GM11168 (cell line): ENCODE measurements around the gene FHIT.

ENCODE experiments used
- in situ Hi-C: fragments of 300-500 bp; cut with MboI; formaldehyde crosslinking; loops from one replicate; pipeline ENCODE4 v1.12.0; 2022; ENCODE audit warnings: low sequenced_read_pairs; ENCODE audit not compliant: unreplicated experiment

The FHIT gene

DNA sequence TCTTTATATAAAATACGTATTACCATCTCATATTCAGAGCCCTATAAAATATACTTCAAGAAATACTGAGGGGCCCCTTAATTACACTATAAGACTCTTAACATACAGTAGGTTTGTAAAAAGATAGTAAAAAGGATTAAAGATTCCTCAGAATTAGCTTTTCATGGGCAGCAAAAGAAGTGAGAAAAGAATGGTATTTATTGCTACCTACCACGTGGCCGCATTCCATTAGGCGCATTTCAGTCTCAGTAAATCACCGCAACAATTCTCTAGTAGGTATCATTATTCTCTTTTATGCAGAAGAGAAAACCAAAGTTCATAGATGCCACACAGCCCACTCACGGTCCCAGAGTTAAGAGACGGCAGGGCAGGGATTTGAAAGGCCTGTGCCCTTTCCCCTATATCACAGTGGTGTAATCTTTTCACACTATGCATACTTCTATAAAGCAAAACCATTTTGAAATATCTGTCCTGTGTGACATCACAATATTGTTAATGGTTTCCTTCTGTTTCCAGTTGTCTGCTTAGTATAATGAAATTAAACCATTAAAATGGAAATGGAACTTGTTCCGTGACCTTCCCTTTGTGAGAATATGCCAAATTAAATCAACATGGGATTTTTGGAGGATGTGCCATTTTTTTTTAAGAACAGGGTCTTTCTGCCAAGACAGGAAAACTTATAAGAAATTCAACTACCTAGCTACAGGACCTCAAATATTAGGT lies 1072.2 kb downstream of the FHIT start:
- in situ Hi-C loops: no loop called here

DNA sequence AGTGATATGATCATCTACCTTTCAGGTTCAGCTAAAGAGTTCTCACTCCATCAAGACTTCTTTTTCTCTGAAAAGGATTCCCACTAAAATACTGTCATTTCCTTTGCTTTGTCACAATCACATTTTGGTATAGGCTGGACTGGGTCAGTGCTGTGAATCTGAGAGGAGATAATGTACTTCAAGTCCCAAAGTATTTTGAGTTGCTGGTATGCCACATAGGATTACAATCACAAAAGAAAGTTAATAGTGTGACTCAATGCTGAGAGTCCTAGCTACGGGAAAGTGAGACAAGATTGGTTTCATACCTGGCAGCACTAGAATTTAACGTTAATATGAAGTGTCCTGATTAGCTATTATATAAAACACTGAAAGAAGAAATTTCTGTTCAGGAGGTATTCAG lies 1073.5 kb downstream of the FHIT start:
- in situ Hi-C loops: no loop called here

DNA sequence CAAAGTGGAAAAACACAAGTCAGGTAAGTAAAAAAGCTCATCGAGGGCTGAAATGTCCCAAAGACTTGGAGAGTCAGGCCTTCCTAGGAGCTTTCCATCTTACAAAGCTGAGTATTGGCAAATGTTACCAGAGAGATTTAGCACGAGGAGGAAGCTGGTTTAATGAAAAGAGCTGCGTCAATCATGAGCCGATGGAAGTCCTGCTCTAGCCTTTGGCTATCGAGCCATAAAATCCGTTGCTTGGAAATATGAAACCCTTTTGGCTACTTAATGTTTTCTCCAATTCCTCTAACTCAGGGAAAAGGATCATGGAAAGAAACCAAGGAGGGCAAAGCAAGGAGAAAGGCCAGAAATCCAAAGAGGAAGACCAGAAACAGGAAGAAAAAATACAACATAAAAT lies 1074.6 kb downstream of the FHIT start:
- in situ Hi-C loops: no loop called here

DNA sequence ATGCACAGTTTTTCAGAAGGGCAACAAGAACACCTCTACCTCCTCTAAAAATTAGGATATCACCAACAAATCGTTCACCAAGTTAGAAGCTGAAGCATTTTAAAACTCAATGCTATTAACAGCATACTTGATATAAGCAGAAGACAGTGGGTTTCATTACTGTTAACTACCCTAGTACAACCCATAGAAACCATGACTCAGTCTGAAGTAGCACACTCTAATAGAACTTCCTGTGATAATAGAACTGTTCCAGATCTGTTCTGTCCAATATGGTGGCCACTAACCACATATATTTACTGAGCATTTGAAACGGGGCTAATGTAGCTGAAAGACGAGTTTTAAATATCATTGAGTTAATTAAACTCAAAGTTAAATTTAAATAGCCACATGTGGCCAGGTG lies 1075.6 kb downstream of the FHIT start:
- in situ Hi-C loops: no loop called here

DNA sequence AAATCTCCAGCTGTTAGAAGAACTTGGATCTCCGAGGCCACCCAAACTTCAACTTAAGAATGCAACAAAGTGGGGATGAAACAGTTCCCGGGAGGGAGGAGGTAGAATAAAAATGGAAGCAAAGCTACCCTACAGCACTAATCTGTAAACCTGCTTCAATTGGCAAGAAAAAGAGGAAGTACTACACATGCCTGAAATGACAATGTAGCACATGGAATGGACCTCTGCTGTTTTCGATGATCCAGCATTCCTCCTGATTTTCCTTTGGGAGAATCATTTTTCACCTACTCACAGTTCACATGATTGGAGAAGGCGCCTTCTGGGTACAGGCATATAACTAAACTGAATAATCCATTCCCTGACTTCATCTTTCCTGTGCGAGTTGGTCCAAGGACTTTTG lies 1081.5 kb downstream of the FHIT start:
- in situ Hi-C loops: no loop called here

DNA sequence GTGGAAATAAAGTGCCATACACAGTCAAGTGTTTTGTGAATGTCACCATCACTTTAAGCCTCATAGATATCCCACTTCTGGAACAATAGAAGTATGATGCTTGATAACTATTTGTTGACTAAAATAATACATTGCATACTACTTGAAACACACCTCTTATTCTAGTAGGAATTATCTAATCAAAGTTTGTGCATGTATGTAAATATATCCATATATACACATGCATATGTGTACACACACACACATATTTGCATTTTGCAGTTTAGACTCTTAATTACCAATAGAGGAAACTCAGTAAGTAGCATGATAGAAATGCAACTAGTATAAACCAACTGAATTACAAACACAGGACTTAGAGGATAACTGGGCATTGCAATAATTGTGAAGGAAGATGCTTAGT lies 1084.1 kb downstream of the FHIT start:
- in situ Hi-C loops: no loop called here

DNA sequence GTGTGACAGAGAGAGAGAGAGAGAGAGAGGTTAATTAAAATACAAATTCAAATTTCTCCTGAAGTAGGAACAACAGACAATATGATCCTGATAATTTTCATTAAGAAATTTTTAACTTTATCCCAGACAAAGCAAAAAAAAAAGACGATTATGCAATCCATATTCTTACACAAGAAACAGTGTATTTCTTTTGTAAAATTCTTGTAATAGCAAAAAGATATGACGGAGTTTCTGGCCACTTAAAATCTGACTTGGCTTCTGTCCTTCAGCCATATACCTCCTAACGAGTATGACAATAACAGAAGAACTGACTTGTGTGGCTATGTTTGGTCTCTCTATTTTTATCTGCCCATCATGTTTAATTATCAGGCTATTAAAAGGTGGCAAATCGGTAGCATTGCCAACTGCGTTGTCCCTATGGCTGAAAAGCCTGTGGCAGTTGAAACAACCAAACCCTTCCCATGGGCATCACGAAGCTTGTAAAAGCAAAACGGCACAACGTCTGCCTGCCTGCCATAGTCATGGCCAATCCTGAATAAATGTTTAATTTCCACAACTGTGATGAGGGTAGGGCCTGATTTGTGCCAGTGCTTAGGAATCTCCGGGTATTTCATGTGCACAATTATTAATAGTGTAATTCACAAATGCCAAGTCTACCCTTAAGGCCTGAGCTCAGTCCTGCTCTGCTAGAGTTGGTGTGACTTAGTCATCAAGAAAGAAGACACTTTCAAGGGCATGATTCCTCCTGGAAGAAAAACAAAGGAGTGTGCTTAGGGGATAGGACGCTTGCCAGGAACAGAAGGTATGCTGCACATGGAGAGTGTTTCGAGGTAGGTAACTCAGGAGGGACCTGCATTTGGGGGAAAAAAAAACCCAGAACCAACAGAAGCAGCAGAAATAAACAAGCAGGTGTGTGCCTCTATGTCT lies 1090.2 kb downstream of the FHIT start:
- in situ Hi-C loops: no loop called here

DNA sequence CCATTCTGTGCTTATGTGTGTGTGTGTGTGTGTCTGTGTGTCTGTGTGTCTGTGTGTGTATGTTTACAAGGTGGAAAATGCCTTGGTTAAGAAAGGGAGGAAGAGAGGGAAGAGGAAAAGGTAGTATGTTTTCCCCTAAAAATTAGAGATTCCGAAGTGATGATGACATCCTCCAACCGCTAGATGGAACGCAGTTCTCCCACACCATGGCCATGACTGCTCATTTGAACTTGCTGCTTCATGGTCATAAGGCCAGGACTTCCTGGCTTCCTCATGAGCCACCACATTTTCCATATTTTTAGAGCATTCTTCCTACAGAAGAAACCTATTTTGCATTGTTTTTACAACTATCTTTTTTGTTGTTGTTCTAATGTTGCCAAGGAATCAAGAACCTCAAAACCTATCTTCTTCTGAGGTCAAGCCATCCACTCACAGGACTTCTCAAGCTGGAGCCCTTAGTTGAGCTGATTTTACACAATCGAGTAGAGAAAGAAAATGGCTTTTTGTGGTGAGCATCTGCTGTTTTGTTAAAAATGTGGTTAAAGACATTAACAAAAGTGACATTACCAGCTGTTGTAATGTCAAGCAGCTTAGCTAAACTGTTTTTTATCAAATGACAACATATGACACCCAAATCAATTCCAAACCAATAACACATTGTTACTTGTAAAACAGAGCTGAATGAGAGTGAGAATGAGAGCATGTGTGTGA lies 1091.0 kb downstream of the FHIT start:
- in situ Hi-C loops: no loop called here

DNA sequence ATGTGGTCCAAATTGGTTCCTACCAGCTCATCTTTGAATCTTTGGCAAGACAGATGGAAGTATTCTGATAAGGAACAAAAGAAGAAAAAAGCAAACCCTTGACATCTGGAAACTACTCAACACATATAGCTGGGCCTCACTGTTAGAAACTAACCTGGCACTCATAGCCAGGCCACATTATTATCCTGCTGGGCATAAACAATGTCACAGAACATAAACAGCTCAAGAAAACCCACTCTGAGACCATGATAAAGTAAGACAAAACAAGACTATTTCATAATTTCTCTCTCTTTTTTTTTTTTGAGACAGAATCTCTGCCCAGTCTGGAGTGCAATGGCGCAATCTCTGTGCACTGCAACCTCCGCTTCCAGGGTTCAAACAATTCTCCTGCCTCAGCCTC lies 1093.2 kb downstream of the FHIT start:
- in situ Hi-C loops: no loop called here

DNA sequence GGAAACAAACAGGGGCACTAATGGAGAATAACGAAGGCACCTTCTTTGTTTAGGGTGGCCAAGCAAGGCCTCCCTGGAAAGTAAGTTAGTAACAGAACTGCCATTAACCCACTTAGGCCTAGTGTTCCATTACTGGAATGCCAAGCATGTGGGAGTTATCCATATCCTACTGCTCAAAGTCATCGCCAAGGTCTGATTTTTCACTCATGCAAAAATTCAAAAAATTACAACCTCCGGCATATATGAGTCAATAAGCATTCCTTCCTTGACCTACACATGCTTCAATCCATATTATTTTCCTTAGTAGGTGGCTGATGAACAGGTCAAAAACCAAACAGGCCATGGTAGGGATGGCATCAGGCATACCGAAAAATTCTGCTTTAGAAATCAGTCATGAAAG lies 1097.2 kb downstream of the FHIT start:
- in situ Hi-C loops: no loop called here

DNA sequence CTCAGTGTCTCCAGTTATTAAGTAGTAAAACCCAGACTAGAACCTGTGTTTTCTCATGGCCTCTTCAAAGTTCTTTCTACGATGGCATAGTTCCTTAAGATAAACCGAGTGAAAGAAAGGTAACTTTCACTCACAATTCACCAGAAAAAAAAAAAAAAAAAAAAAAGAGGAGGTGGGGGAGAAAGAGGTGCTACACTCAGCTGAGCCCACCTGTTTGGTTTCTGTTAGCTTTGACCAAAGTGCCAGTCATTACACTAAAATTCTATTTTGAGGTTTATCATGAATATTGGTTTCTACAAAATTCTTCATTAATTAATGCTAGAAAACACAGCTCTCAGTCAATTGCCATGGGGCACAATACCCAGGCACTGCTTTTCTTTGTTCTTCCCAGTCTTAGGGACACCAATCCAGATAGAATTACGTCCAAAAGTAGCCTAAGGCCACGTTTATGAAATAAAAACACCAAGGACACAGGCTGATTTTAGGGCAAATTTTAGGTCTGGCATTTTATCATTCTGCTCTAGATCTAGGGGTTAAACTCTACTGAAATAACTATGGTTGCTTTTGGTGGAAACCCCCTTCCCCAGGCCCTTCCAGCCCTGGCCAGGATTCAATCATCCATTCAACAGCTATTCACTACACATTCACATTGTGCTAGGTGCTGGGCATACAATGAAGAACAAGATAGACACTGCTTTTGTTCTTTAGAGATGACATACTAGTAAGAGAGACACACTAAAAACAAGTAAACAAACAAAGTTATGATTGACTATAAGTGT lies 1097.8 kb downstream of the FHIT start:
- in situ Hi-C loops: no loop called here

DNA sequence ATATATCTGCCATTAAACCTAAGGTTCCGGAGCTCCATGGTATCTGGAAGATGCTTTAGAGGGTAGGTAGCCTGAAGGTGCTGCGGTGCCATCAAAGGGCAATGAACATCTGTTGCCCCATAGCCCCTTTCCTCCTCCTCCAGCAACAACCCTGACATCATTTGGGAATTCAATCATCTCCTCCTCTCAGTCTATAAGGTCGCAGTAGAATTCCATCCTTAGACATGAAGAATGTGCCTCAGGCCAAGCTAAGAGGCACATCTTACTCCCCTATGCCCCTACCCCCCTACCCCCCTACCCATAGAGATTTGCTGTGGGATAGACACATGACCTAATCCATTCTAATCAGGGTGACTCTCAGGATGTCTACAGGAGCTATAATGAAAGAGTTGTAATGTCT lies 1101.8 kb downstream of the FHIT start:
- in situ Hi-C loops: no loop called here

DNA sequence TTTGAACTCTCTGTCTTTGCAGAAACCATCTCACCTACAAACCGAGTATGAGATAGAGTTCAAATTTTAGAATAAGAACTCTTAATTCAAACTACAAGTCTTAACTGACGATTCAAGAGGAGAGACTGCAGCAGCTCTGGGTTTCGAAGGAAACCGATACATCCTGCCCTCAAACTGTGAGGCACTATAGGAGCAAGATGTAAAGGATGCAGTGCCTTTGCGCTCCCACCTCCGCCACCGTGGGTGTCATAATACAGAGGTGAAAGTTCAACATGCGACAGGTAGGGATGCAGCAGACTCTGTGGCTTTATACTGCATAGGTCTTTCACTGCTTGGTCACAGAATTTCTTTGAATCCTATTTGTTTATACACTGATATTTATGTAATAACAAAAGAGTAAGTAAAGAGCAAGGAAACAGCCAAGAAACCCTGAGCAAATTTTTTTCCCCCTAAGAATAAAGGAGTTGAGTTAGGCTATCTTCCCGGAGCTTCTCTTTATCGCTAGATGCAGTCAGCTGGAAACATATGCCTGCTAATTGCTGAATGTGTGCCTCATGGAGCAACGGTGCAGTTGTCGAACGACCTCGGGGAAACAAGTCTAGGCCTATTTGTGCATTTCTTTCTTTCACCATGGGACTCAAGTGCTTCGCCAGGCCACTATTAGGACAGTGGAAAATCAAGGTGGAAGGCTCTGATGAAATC lies 1103.9 kb downstream of the FHIT start:
- in situ Hi-C loops: no loop called here

DNA sequence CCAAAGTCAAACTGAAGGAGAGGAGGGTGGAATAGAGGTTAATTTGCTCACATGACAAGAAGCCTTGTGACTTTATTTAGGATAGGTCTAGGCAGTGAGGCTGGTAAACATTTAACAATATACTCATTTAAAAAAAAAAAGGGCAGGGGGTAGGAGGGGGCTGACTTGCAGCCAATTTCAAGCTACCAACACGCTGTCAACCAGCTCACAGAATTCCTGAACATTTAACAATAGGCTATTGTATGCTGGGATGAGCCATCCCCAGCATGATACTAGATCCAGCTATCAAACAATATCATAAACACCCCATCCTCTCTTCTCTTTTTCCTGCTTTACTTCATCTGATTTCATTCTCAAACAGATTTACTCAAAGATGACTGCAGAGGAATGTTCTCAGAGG lies 1105.1 kb downstream of the FHIT start:
- in situ Hi-C loops: no loop called here

DNA sequence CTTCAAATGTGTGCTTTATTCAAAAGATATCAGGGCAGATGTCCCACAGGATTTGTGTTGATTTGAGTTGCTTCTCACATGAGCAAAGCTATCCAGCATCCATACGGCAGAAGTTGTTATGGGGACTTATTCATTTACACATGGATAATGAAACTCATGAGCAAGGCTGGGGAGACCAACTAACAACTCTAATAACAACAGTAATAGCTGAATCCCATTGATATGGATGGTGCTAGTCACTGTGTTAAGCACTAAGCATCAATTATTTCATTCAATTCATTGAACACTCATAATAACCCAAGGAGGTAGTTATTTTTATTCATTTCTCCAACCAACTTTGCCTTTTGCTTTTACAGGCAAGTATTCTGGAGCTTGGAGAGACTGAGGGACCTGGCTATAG lies 1107.2 kb downstream of the FHIT start:
- in situ Hi-C loops: no loop called here

DNA sequence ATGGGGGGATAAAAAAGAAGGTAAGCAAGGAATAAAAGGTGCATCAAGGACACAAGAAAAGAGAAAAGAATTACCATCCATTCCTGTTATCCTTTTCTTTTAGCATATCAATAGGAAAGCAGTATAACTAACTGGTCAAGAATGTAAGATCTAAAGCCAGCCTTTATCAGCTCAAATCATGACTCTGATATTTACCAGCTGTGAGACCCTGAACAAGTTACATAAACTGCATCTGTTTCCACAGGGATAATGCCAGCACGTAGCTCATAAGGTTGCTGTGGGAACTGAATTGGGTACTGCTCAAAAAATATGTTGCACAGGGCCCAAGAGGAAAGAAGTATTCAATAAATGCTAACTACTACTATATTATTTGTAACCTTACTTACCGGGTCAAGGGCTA lies 1109.2 kb downstream of the FHIT start:
- in situ Hi-C loops: no loop called here

DNA sequence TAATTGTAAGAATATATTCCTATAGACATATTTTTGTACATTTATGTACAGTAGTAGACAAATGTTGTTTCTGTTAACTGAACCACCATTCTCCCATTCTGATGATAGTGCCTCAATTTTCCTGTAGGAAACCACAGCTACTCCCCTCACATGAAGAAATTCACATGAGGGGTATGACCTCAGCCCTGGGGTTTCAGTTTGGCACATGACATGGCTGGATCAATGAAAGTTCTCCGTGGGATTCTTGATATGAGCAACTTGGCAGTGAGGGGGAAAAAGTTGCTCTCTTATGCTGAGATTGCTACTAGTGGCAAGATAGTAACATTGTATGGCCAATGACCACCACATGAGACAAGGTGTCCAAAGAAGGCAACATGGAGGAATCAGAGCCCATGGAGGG lies 1111.1 kb downstream of the FHIT start:
- in situ Hi-C loops: no loop called here

DNA sequence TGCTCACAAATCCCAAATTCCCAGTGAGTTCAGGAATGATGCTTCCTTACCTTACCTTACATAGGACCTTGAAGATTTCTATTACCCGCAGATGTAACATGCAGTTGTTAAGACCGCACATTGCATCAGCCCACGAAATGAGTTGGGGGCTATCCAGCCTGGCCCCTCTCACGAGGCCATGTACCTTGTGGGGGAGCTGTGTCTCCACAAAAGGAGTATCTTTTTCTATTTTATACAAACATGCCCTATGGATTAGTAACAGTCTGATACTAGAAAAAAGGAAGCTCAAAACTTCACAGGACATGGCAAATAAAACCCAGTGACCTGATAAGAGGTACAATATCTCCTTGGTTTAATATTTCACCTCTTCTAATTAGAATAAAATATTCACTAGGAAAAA lies 1114.7 kb downstream of the FHIT start:
- in situ Hi-C loops: no loop called here

DNA sequence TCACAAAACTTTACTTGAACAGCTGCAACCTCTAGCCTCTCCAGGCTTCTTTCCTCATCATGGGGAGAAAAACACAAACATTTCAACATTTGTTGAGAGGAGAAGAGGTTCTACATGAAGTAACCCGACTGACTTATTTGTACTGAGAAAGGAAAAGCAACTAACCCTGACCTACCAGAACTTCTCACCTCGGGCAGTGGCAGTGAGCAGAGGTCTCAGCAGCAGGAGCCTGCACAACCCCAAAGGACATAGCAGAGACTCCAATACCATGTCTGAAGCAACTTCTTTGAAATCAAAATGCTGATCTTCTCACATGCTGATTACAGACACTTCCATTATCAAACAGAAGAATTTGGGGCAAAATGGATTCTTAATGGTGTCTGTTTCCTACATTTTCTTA lies 1115.8 kb downstream of the FHIT start:
- in situ Hi-C loops: no loop called here
